T-cell (primary cell): Measurements from ENCODE around the gene RASIP1. TPM values are rescaled to one million over a fixed set of nuclear protein-coding genes. Genes with fewer than 3 reads are reported as not detected.

Experiments
- ATAC-seq, 4 experiments: fragments of 200-7000 bp in 3 of 4; fragments of 150-1000 bp in 1 of 4; cut with Tn5 transposase; replicated peaks in 1 of 4; 1 replicate in 3 of 4; 2 replicates in 1 of 4; pipeline ENCODE4 v1.10.0; 2021; ENCODE audit warnings: moderate library complexity in 3 of 4, mild to moderate bottlenecking in 2 of 4, moderate number of reproducible peaks in 1 of 4
- CTCF ChIA-PET, 2 donors: fragments of 300-600 bp; sonication (Branson Sonifier 250); formaldehyde crosslinking; loops; one replicate each; lab custom pipeline; 2022; ENCODE audit warnings: antibody characterized with exemption in 2 of 2; lab: Charles Lee
- POLR2A ChIA-PET, 2 donors: fragments of 300-600 bp; sonication (Branson Sonifier 250); formaldehyde crosslinking; loops; one replicate each; lab custom pipeline; 2022; ENCODE audit warnings: antibody characterized with exemption in 2 of 2; lab: Charles Lee
- DNase-seq, 35 experiments: peaks; one replicate each; pipeline versions ENCODE4 v3.0.0 to v3.0.0-alpha.2; 2013 to 2023
- H3K27ac ChIP-seq: one replicate; pipeline ENCODE4 v1.5.1; 2013; ENCODE audit warnings: low read length
- H3K27me3 ChIP-seq, 2 experiments: replicated peaks in 1 of 2; 1 replicate in 1 of 2; 2 replicates in 1 of 2; pipeline versions ENCODE4 v1.6.1 to v1.7.0; 2013; ENCODE audit warnings: low read length in 1 of 2, mixed read lengths in 1 of 2; ENCODE audit not compliant: control insufficient read depth in 2 of 2, insufficient read depth in 2 of 2; ENCODE audit errors: extremely low read depth in 1 of 2
- H3K36me3 ChIP-seq, 2 donors: 1 replicate in 1 of 2; 2 replicates in 1 of 2; pipeline versions ENCODE4 v1.6.1 to v1.7.0; 2013; ENCODE audit warnings: low read length in 1 of 2; ENCODE audit not compliant: control insufficient read depth in 2 of 2, insufficient read depth in 1 of 2; ENCODE audit errors: extremely low read depth in 1 of 2
- H3K4me1 ChIP-seq, 2 experiments: 1 replicate in 1 of 2; 2 replicates in 1 of 2; pipeline versions ENCODE4 v1.6.1 to v1.7.0; 2013; ENCODE audit warnings: low read length in 2 of 2, mixed read lengths in 1 of 2; ENCODE audit not compliant: insufficient read depth in 2 of 2, control insufficient read depth in 1 of 2; ENCODE audit errors: extremely low read depth in 1 of 2
- H3K4me3 ChIP-seq, 2 donors: 1 replicate in 1 of 2; 2 replicates in 1 of 2; pipeline versions ENCODE4 v1.5.1 to v1.7.0; 2013; ENCODE audit warnings: mild to moderate bottlenecking in 2 of 2, low read length in 1 of 2, moderate library complexity in 1 of 2; ENCODE audit not compliant: control insufficient read depth in 1 of 2; ENCODE audit errors: extremely low read depth in 1 of 2
- H3K9me3 ChIP-seq: 2 replicates; pipeline ENCODE4 v1.7.0; 2013
- H3K27ac Mint-ChIP-seq, 2 donors: one replicate each; pipeline ENCODE4 v1.8.0; 2020 to 2021; ENCODE audit warnings: mild to moderate bottlenecking in 2 of 2, mixed read lengths in 2 of 2
- H3K27me3 Mint-ChIP-seq, 2 donors: one replicate each; pipeline ENCODE4 v1.8.0; 2021 to 2022; ENCODE audit warnings: mixed read lengths in 2 of 2
- H3K36me3 Mint-ChIP-seq: one replicate; pipeline ENCODE4 v1.8.0; 2021; ENCODE audit warnings: mixed read lengths
- H3K4me1 Mint-ChIP-seq, 3 donors: one replicate each; pipeline ENCODE4 v1.8.0; 2020 to 2022; ENCODE audit warnings: mixed read lengths in 3 of 3, mild to moderate bottlenecking in 1 of 3
- H3K4me3 Mint-ChIP-seq, 3 donors: one replicate each; pipeline ENCODE4 v1.8.0; 2020 to 2022; ENCODE audit warnings: mild to moderate bottlenecking in 3 of 3, mixed read lengths in 3 of 3, moderate library complexity in 3 of 3
- H3K9me3 Mint-ChIP-seq, 3 donors: one replicate each; pipeline ENCODE4 v1.8.0; 2020 to 2022; ENCODE audit warnings: mixed read lengths in 3 of 3
- WGBS: methylation state at CpG from one replicate; pipeline ENCODE4 v1.1.5; 2013; ENCODE audit warnings: missing lambda C conversion rate; ENCODE audit not compliant: insufficient coverage; 5-methylcytosine and 5-hydroxymethylcytosine counted together
- total RNA-seq, 35 experiments: library from RNA in 6 of 35; stranded (reverse) in 6 of 35; fragments of 120-200 nt in 1 of 35; gene quantifications; one replicate each; pipeline versions ENCODE4 v1.2.1 to v1.2.4 and lab custom pipeline; 2013 to 2026

RASIP1 gene
- total RNA-seq, 5 donors from 2014 or later (not counting 1 experiment from before 2014, with no cell fraction given): 0.23 to 0.65 (median 0.32) TPM; not detected in 2

DNA sequence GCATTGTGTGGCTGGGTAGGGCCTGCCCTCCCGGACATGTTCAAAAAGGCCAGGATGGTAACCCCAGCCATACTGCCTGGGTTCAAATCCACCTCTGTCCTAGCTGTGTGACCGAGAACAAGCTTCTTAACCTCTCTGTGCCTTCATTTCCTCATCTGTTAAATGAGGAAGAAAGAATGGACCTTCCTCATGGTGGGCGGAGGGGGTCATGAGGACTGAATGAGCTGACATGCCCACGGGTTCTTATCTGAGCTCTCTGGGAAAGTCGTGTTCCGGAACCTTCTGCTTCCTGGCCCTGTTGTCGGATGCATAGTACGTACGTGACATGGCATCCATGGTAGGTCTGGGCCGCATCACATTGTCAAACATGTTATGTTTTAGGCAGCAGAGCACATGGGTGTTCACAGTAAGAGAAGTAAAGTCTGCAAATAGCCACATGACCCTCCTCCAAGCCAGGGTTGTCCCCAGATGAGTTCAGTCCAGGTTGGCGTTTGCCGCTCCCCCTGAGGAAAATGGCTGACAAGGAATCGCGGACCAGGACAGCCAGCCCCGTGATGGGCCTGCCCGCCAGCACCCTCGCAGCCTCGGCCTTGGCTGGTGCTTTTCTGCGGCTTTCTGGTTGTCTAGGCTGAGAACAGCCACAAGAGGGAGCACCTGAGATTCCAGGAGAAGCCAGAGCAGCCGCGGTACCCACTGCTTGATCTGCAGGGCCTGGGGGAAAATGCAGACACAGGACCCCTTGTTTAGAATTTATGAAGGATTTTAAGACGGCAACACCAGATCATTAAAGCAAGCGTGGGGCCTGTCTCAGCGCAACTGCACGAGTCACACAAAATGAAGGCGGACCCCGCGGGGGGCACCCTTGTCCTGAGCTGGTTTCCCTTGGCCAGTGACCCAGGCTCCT lies 65.2 kb downstream of the RASIP1 start:
- Mint-ChIP-seq H3K4me3 (no peak overlapping the region), H3K4me1 (peaks cover 6 to 7% (median 6%) of the 10 kb centered on the region in 3 donors), H3K9me3 (no peaks in the 10 kb centered on the region), H3K27me3 (no peaks in the 10 kb centered on the region), H3K27ac (no peak overlapping the region), H3K36me3 (no peaks in the 10 kb centered on the region)
- ChIA-PET POLR2A (no interaction called here), CTCF (interaction anchor here (0.5 to 1.9 kb wide), 5 partner anchors 17 to 318 kb away, joined by 3 to 8 read pairs (median 3); partner anchors contain the start of genes CA11 (in 1 of the 2) and RUVBL2 (in 1 of the 2))
- Histone ChIP-seq H3K27me3 (no peaks in the 10 kb centered on the region), H3K27ac (no peak overlapping the region), H3K4me3 (no peak overlapping the region), H3K36me3 (no peaks in the 10 kb centered on the region), H3K4me1 (peaks cover 0 to 10% of the 10 kb centered on the region in 2 experiments), H3K9me3 (no peaks in the 10 kb centered on the region)
- 46% methylated on average over 26 of the region's 28 CpGs for WGBS
- ATAC-seq (peak; percentile 87 to 95 (median 92)), DNase-seq (peak; percentile 43 to 89 (median 69))

DNA sequence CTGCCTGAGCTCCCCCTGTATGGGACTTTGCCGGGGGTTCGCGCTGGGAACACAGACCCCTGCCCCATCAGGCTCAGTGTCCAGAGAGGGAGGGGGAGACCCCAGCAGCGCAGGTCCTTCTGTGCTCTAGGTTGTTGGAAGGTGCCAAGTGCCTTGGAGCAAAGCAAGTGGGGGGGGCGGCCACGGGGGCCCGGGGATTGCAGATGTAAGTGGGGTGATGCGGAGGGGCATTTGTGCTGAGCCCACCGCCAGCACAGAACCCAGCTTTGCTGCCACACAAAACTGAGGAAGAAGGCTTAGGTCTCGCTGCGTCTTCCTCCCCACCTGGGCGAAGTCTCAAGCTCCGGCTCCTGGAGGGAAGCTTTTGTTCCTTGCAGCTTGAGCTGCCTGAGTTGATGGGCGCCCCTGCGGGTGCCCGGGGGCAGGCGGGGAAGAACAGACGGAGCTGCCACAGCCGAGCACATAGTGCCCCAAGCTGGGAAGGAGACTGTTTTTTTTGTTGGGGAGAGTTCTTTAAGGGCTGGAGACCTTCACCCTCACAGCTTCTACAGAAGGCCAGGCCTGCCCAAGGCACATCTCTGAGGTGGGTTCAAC lies 66.1 kb downstream of the RASIP1 start:
- no peak for DNase-seq
- Mint-ChIP-seq H3K9me3 (no peaks in the 10 kb centered on the region), H3K36me3 (no peaks in the 10 kb centered on the region), H3K4me3 (no peak overlapping the region), H3K27me3 (no peaks in the 10 kb centered on the region), H3K4me1 (peaks cover 6 to 7% (median 6%) of the 10 kb centered on the region in 3 donors), H3K27ac (no peak overlapping the region)
- Histone ChIP-seq H3K4me3 (no peak overlapping the region), H3K27me3 (no peaks in the 10 kb centered on the region), H3K36me3 (no peaks in the 10 kb centered on the region), H3K9me3 (no peaks in the 10 kb centered on the region), H3K4me1 (peaks cover 0 to 10% of the 10 kb centered on the region in 2 experiments), H3K27ac (no peak overlapping the region)
- POLR2A ChIA-PET: interaction anchor here in 1 of 2 donors (0.6 kb wide), 1 partner anchor 310 kb away, joined by 3 read pairs; no protein-coding TSS in a partner anchor
- 83% methylated on average over 9 of the region's 19 CpGs for WGBS
- CTCF ChIA-PET: interaction anchor here in 1 of 2 donors (0.6 to 1.9 kb wide), 3 partner anchors 28 to 319 kb away, joined by 3 to 8 read pairs (median 4); partner anchors contain the start of genes CA11 and RUVBL2
- ATAC-seq: no peak

DNA sequence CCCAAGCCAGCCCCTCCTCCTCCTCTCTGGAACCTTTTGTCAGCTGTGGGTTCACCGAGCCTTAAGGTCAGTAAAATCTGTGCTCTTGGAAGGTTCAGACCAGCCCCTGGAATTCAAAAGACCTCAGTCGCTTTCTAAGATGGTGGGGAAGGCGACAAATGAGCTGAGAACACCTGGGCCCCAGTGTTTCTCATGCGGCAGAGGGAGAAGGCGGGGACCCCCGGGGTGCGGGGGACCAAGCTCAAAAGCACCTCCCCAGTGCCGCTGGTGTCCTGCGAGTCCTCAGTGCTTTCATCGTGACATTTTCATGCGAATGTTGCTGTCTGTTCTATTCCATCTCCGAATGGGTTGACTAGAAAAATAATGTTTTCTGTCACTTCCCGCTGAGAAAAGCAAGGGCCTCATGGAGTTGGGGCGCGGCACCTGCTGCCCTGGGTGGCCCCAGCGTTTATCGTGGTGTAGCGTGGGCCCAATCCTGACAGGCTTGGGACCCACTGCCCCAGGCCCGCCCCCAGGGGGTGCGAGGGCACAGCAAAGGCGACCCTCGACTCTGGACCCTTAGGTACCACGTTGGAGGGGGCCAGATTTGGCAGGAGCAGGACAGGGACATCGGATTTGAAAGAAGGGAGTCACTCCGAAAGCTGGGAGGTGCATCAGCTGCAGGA lies 66.8 kb downstream of the RASIP1 start:
- Histone ChIP-seq H3K4me3 (no peak overlapping the region), H3K4me1 (peaks cover 0 to 10% of the 10 kb centered on the region in 2 experiments), H3K27me3 (no peaks in the 10 kb centered on the region), H3K9me3 (no peaks in the 10 kb centered on the region), H3K27ac (no peak overlapping the region), H3K36me3 (no peaks in the 10 kb centered on the region)
- WGBS: 85% methylated on average over 24 of the region's 25 CpGs
- no peak for DNase-seq
- no peak overlapping the region for H3K27ac Mint-ChIP-seq
- peaks cover 0 to 4% (median 0%) of the 10 kb centered on the region in 3 donors for H3K9me3 Mint-ChIP-seq
- no peak for ATAC-seq
- no peaks in the 10 kb centered on the region for H3K36me3 Mint-ChIP-seq
- ChIA-PET POLR2A (no interaction called here), CTCF (interaction anchor here in 1 of 2 donors (0.6 kb wide), 1 partner anchor 65 kb away, joined by 9 read pairs; no protein-coding TSS in a partner anchor)
- no peaks in the 10 kb centered on the region for H3K27me3 Mint-ChIP-seq
- no peak overlapping the region for H3K4me3 Mint-ChIP-seq
- peaks cover 6 to 7% (median 6%) of the 10 kb centered on the region in 3 donors for H3K4me1 Mint-ChIP-seq

DNA sequence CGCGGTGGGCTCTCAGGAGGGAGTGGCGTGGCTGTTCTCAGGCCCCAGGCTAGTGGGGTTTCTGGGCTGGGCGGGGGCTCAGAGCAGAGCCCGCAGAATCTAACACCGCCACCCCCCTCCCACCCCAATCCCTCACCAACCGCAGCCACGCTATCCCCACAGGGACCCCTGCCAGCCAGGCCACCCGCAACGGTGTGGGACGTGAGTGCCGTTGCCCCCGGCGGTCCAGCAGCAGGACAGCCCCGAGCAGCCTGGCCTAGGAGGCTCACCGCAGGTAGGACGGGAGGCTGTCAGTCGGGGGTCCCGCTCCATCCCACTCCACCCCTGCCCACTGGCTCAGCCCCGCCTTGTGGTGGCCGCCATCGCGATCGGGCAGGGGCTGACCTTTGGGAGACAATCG lies 67.4 kb downstream of the RASIP1 start, which contains the start of gene NTN5:
TSS of gene NTN5 (minus strand) at position 24 of the 400 bp plus-strand sequence. CDS start 2,031 bp downstream, outside the sequence.
- CTCF ChIA-PET: no interaction called here
- no peak within 1 kb of the TSS for H3K27ac ChIP-seq
- DNase-seq (no peak), ATAC-seq (no peak)
- H3K4me1 Mint-ChIP-seq: peaks cover 6 to 7% (median 6%) of the 10 kb centered on the region in 3 donors
- H3K27ac Mint-ChIP-seq: no peak within 1 kb of the TSS
- H3K27me3 ChIP-seq: no peaks in the 10 kb centered on the region
- no peak within 1 kb of the TSS for H3K4me3 Mint-ChIP-seq
- H3K36me3 Mint-ChIP-seq: no peaks in the 10 kb centered on the region
- POLR2A ChIA-PET: no interaction called here
- H3K36me3 ChIP-seq: no peaks in the 10 kb centered on the region
- peaks cover 0 to 10% of the 10 kb centered on the region in 2 experiments for H3K4me1 ChIP-seq
- no peaks in the 10 kb centered on the region for H3K27me3 Mint-ChIP-seq
- WGBS: 83% methylated on average over 13 of the region's 25 CpGs
- H3K4me3 ChIP-seq: no peak within 1 kb of the TSS
- no peaks in the 10 kb centered on the region for H3K9me3 ChIP-seq
- peaks cover 0 to 4% (median 0%) of the 10 kb centered on the region in 3 donors for H3K9me3 Mint-ChIP-seq

DNA sequence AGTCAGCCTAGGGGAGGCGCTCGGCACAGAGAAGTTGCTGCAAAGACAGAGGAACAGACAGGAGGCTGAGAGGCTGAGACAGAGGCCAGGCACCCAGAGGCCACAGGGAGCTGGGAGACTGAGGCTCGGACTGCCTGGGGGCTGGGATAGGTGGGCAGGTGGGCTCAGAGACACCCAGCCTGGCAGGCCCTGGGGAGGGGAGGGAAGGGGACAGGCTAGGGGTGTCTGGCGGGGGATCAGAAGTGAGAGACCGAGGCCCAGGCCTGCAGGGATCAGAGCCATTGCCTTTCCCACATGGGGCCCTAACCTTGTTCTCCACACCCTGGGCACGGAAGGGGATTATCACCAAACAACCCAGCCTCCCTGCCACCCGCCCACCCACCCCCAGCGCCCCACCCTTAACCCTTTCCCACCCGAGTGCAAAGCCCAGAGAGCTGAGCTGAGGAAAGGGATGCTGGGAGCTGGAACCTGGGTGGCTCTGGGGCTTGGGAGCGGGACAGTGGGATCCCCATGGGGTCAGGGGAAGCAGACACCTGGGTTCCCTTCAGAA lies 68.9 kb downstream of the RASIP1 start:
- no peak overlapping the region for H3K27ac ChIP-seq
- H3K4me3 ChIP-seq: no peak overlapping the region
- H3K36me3 Mint-ChIP-seq: no peaks in the 10 kb centered on the region
- ChIA-PET POLR2A (no interaction called here), CTCF (no interaction called here)
- no peaks in the 10 kb centered on the region for H3K27me3 Mint-ChIP-seq
- H3K9me3 Mint-ChIP-seq: peaks cover 0 to 4% (median 0%) of the 10 kb centered on the region in 3 donors
- no peaks in the 10 kb centered on the region for H3K27me3 ChIP-seq
- WGBS: 100% methylated on average over 2 of the region's 10 CpGs
- H3K4me1 Mint-ChIP-seq: peaks cover 6 to 7% (median 6%) of the 10 kb centered on the region in 3 donors
- H3K36me3 ChIP-seq: no peaks in the 10 kb centered on the region
- H3K4me3 Mint-ChIP-seq: no peak overlapping the region
- no peak overlapping the region for H3K27ac Mint-ChIP-seq
- H3K4me1 ChIP-seq: peaks cover 0 to 10% of the 10 kb centered on the region in 2 experiments
- no peaks in the 10 kb centered on the region for H3K9me3 ChIP-seq
- DNase-seq (no peak), ATAC-seq (no peak)
